ENCODE results near the gene ABITRAM. TPM values are rescaled to one million over a fixed set of nuclear protein-coding genes. Genes with fewer than 3 reads are reported as not detected.
"Not testable (repeated sequence)": the region's sequence is repeated elsewhere in the genome, so short reads cannot be mapped to it uniquely, and the experiment has no call there.

ABITRAM gene
- 10 to 100 TPM in 4 of 6 donors, 1 to 10 TPM in 2; 7.8 to 18.9 (median 10.5) TPM for total RNA-seq

GRCh38 chr9:108934323-108934893 is at the start of gene ABITRAM:
TSS of gene ABITRAM (plus strand) at chr9:108934400. CDS start at chr9:108934487, 87 bp downstream.
- TF ChIP-seq CTCF (IDR thresholded peaks at IDR 0.05) (no peak), POLR2AphosphoS5 (IDR thresholded peaks at IDR 0.05) (peak in 1 of 2 donors; percentile 7), POLR2A (IDR thresholded peaks at IDR 0.05) (peak in 1 of 4 donors; percentile 60)

GRCh38 chr9:108884701-108885100 is 49.5 kb upstream of the ABITRAM start:
- WGBS, 2 donors = 76 to 86% methylated on average over 3 of the region's 3 CpGs
- H3K27me3 ChIP-seq = no peaks in the 10 kb centered on the region
- peaks cover 0 to 8% (median 3%) of the 10 kb centered on the region in 4 donors for H3K4me1 ChIP-seq
- H3K27ac ChIP-seq = no peak overlapping the region
- TF ChIP-seq POLR2A (IDR thresholded peaks at IDR 0.05) (no peak), POLR2AphosphoS5 (IDR thresholded peaks at IDR 0.05) (no peak), EP300 (IDR thresholded peaks at IDR 0.05) (no peak), CTCF (IDR thresholded peaks at IDR 0.05) (no peak)
- H3K9me3 ChIP-seq = no peaks in the 10 kb centered on the region
- ATAC-seq (ENCODE audit: low FRiP score in 2 of 2) (no peak), DNase-seq (no peak)
- H3K4me3 ChIP-seq = no peak overlapping the region
- H3K36me3 ChIP-seq = peaks cover 3 to 64% (median 14%) of the 10 kb centered on the region in 4 donors

More at GRCh38 chr9:108934323-108934893, at the start of gene ABITRAM:
- peaks cover 0 to 22% (median 2%) of the 10 kb centered on the region in 4 donors for H3K36me3 ChIP-seq
- 1% methylated on average over 7 to 36 of the region's 47 CpGs for WGBS, 2 donors
- H3K27me3 ChIP-seq = no peaks in the 10 kb centered on the region
- peak within 1 kb of the TSS; percentile 90 to 96 (median 92) for H3K27ac ChIP-seq
- peaks cover 19 to 31% (median 21%) of the 10 kb centered on the region in 4 donors for H3K4me1 ChIP-seq
- no peaks in the 10 kb centered on the region for H3K9me3 ChIP-seq
- DNase-seq (peak; percentile 75 to 96), ATAC-seq (ENCODE audit: low FRiP score in 2 of 2) (peak; percentile 92 to 96)
- peak within 1 kb of the TSS; percentile 74 to 95 (median 84) for H3K4me3 ChIP-seq

- DNase-seq (peak in 1 of 2 donors; percentile 27), ATAC-seq (ENCODE audit: low FRiP score in 2 of 2) (peak in 1 of 2 donors; percentile 42)
- WGBS, 2 donors = 63 to 67% methylated on average over 1 of the region's 1 CpG
- TF ChIP-seq POLR2AphosphoS5 (IDR thresholded peaks at IDR 0.05) (no peak), CTCF (IDR thresholded peaks at IDR 0.05) (no peak)
- no peaks in the 10 kb centered on the region for H3K27me3 ChIP-seq
- H3K4me1 ChIP-seq = peaks cover 0 to 8% (median 3%) of the 10 kb centered on the region in 4 donors
- H3K4me3 ChIP-seq = no peak overlapping the region
- no peaks in the 10 kb centered on the region for H3K9me3 ChIP-seq
- H3K36me3 ChIP-seq = peaks cover 5 to 64% (median 18%) of the 10 kb centered on the region in 4 donors
- no peak overlapping the region for H3K27ac ChIP-seq
Observed at GRCh38 chr9:108885643-108886348, 48.4 kb upstream of the ABITRAM start.

GRCh38 chr9:108886594-108887271 is 47.5 kb upstream of the ABITRAM start:
- WGBS, 2 donors = 81 to 84% methylated on average over 3 of the region's 3 CpGs
- peaks cover 14 to 66% (median 24%) of the 10 kb centered on the region in 4 donors for H3K36me3 ChIP-seq
- H3K27ac ChIP-seq; H3K9me3 ChIP-seq; DNase-seq; ATAC-seq (ENCODE audit: low FRiP score in 2 of 2); H3K4me1 ChIP-seq; H3K27me3 ChIP-seq; H3K4me3 ChIP-seq: not testable (repeated sequence)

GRCh38 chr9:108889649-108890067 is 44.5 kb upstream of the ABITRAM start:
- Histone ChIP-seq H3K9me3 (no peaks in the 10 kb centered on the region), H3K27ac (no peak overlapping the region), H3K4me3 (no peak overlapping the region), H3K36me3 (peaks cover 24 to 76% (median 38%) of the 10 kb centered on the region in 4 donors), H3K4me1 (peaks cover 0 to 8% (median 3%) of the 10 kb centered on the region in 4 donors), H3K27me3 (no peaks in the 10 kb centered on the region)
- TF ChIP-seq POLR2A (IDR thresholded peaks at IDR 0.05) (no peak), POLR2AphosphoS5 (IDR thresholded peaks at IDR 0.05) (no peak), CTCF (IDR thresholded peaks at IDR 0.05) (no peak), EP300 (IDR thresholded peaks at IDR 0.05) (no peak)
- ATAC-seq (ENCODE audit: low FRiP score in 2 of 2) (no peak), DNase-seq (no peak)
- 91 to 93% methylated on average over 4 of the region's 4 CpGs for WGBS, 2 donors
